NT2/D1 (cell line): Measurements from ENCODE around the gene LRRK1.

Experiments
- DNase-seq: peaks from one replicate; pipeline ENCODE4 v3.0.0-alpha.2; 2011; ENCODE audit warnings: low read depth, low spot score
- H3K27me3 ChIP-seq: 2 replicates; pipeline ENCODE4 v1.6.0; 2011; ENCODE audit warnings: mild to moderate bottlenecking; ENCODE audit not compliant: insufficient read length, insufficient read depth
- H3K36me3 ChIP-seq: 2 replicates; pipeline ENCODE4 v1.6.1; 2011; ENCODE audit warnings: mild to moderate bottlenecking, low read length, mixed read lengths; ENCODE audit not compliant: insufficient read depth, insufficient read length
- H3K4me1 ChIP-seq: 2 replicates; pipeline ENCODE4 v1.5.1; 2011; ENCODE audit not compliant: insufficient read depth, insufficient read length
- H3K4me3 ChIP-seq: 2 replicates; pipeline ENCODE4 v1.5.1; 2011; ENCODE audit warnings: low read depth; ENCODE audit not compliant: insufficient read length
- H3K9ac ChIP-seq: 2 replicates; pipeline ENCODE4 v1.6.0; 2011; ENCODE audit warnings: low read depth; ENCODE audit not compliant: insufficient read length
- H3K9me3 ChIP-seq: 2 replicates; pipeline ENCODE4 v1.5.1; 2011; ENCODE audit warnings: mild to moderate bottlenecking, low read length; ENCODE audit not compliant: insufficient read depth
- SUZ12 ChIP-seq: IDR thresholded peaks from 2 replicates; pipeline ENCODE4 v1.6.1; 2011; ENCODE audit not compliant: insufficient read length, insufficient read depth; ENCODE audit errors: extremely low read depth
- YY1 ChIP-seq: IDR thresholded peaks from 2 replicates; pipeline ENCODE4 v1.6.1; 2011; ENCODE audit not compliant: insufficient read length, insufficient read depth
- ZNF274 ChIP-seq: IDR thresholded peaks from 2 replicates; pipeline ENCODE4 v1.6.1; 2011; ENCODE audit warnings: mild to moderate bottlenecking, low read depth, low read length

Gene LRRK1

GRCh38 chr15:100893261-100893963 is 25.7 kb upstream of the LRRK1 start:
- no peaks in the 10 kb centered on the region for H3K9me3 ChIP-seq
- TF ChIP-seq ZNF274 (no peak), SUZ12 (no peak), YY1 (no peak)

GRCh38 chr15:100893964-100894295 is 25.2 kb upstream of the LRRK1 start:
- Histone ChIP-seq H3K4me3 (no peak overlapping the region), H3K27me3 (no peaks in the 10 kb centered on the region), H3K36me3 (no peaks in the 10 kb centered on the region), H3K9ac (no peak overlapping the region), H3K9me3 (no peaks in the 10 kb centered on the region), H3K4me1 (peaks cover 4% of the 10 kb centered on the region)
- no peak for DNase-seq
- TF ChIP-seq SUZ12 (no peak), YY1 (no peak), ZNF274 (no peak)

More at GRCh38 chr15:100893261-100893963, 25.7 kb upstream of the LRRK1 start:
- Histone ChIP-seq H3K4me3 (no peak overlapping the region), H3K4me1 (peaks cover 4% of the 10 kb centered on the region), H3K27me3 (no peaks in the 10 kb centered on the region), H3K9ac (no peak overlapping the region), H3K36me3 (no peaks in the 10 kb centered on the region)
- no peak for DNase-seq

- Histone ChIP-seq H3K36me3 (no peaks in the 10 kb centered on the region), H3K4me1 (peaks cover 4% of the 10 kb centered on the region), H3K27me3 (no peaks in the 10 kb centered on the region), H3K9me3 (no peaks in the 10 kb centered on the region), H3K9ac (no peak overlapping the region), H3K4me3 (no peak overlapping the region)
- TF ChIP-seq YY1, result no peak
- TF ChIP-seq ZNF274, result no peak
- TF ChIP-seq SUZ12, result no peak
- no peak for DNase-seq
These were observed 23.4 kb upstream of the LRRK1 start for GRCh38 chr15:100895721-100896120.

GRCh38 chr15:100897221-100898151 is 21.7 kb upstream of the LRRK1 start:
- peaks cover 8% of the 10 kb centered on the region for H3K4me1 ChIP-seq
- TF ChIP-seq YY1 (no peak), SUZ12 (no peak), ZNF274 (no peak)
- no peaks in the 10 kb centered on the region for H3K36me3 ChIP-seq

GRCh38 chr15:100898152-100898490 is 21.0 kb upstream of the LRRK1 start:
- DNase-seq, result no peak
- no peaks in the 10 kb centered on the region for H3K27me3 ChIP-seq
- no peaks in the 10 kb centered on the region for H3K36me3 ChIP-seq
- H3K4me1 ChIP-seq, result peaks cover 8% of the 10 kb centered on the region
- TF ChIP-seq SUZ12, result no peak
- no peak for TF ChIP-seq ZNF274
- no peak for TF ChIP-seq YY1
- no peak overlapping the region for H3K9ac ChIP-seq
- no peaks in the 10 kb centered on the region for H3K9me3 ChIP-seq
- H3K4me3 ChIP-seq, result no peak overlapping the region

More at GRCh38 chr15:100897221-100898151, 21.7 kb upstream of the LRRK1 start:
- Histone ChIP-seq H3K9me3 (no peaks in the 10 kb centered on the region), H3K27me3 (no peaks in the 10 kb centered on the region), H3K9ac (no peak overlapping the region), H3K4me3 (no peak overlapping the region)
- no peak for DNase-seq

GRCh38 chr15:100898661-100899462 is 20.3 kb upstream of the LRRK1 start:
- H3K9ac ChIP-seq, result no peak overlapping the region
- H3K27me3 ChIP-seq, result no peaks in the 10 kb centered on the region
- peaks cover 8% of the 10 kb centered on the region for H3K4me1 ChIP-seq
- no peaks in the 10 kb centered on the region for H3K36me3 ChIP-seq
- TF ChIP-seq YY1 (no peak), ZNF274 (no peak), SUZ12 (no peak)
- no peak overlapping the region for H3K4me3 ChIP-seq
- H3K9me3 ChIP-seq, result peaks cover 3% of the 10 kb centered on the region; the same call in 1 of the 2 replicates
- DNase-seq, result no peak
